Measurements from ENCODE around the gene SLIT2.

The SLIT2 gene

GRCh38 chr4:20254511-20255250 is 3.0 kb downstream of the SLIT2 start:
- H3K36me3 Mint-ChIP-seq (ENCODE audit: low read depth) = no peaks in the 10 kb centered on the region
- no peak overlapping the region for H3K4me3 Mint-ChIP-seq
- no peak overlapping the region for H3K27ac Mint-ChIP-seq
- DNase-seq = no peak
- no peaks in the 10 kb centered on the region for H3K9me3 Mint-ChIP-seq
- H3K4me1 Mint-ChIP-seq (ENCODE audit: low read depth) = peaks cover 9% of the 10 kb centered on the region
- peaks cover 55% of the 10 kb centered on the region for H3K27me3 Mint-ChIP-seq

GRCh38 chr4:20255251-20255586 is 3.5 kb downstream of the SLIT2 start:
- DNase-seq = no peak
- peaks cover 54% of the 10 kb centered on the region for H3K27me3 Mint-ChIP-seq
- no peak overlapping the region for H3K27ac Mint-ChIP-seq
- H3K4me1 Mint-ChIP-seq (ENCODE audit: low read depth) = peaks cover 9% of the 10 kb centered on the region
- H3K36me3 Mint-ChIP-seq (ENCODE audit: low read depth) = no peaks in the 10 kb centered on the region
- no peak overlapping the region for H3K4me3 Mint-ChIP-seq
- H3K9me3 Mint-ChIP-seq = no peaks in the 10 kb centered on the region

DNA sequence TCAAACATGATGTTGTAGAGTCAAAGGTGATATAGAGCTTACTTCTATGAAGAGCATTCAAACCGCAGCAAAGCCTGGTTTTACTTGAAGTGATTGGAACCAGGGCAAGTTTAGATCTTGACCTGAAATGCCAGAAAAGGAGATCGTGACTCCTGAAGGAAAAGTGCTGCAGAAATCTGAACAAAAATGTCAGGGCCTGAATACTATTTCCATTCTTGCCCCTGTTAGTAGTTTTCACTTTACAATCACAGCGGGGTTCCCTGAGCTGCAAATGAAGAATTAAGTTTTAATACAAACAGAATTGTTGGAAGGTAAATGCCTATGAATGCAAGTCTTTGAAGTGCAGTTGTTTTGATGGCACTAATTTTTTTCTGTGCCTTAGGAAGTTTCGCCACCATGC is 4.1 kb downstream of the SLIT2 start:
- peaks cover 48% of the 10 kb centered on the region for H3K27me3 Mint-ChIP-seq
- no peak overlapping the region for H3K4me3 Mint-ChIP-seq
- DNase-seq = no peak
- peaks cover 9% of the 10 kb centered on the region for H3K4me1 Mint-ChIP-seq (ENCODE audit: low read depth)
- no peaks in the 10 kb centered on the region for H3K36me3 Mint-ChIP-seq (ENCODE audit: low read depth)
- no peaks in the 10 kb centered on the region for H3K9me3 Mint-ChIP-seq
- H3K27ac Mint-ChIP-seq = no peak overlapping the region

- Mint-ChIP-seq H3K4me1 (ENCODE audit: low read depth) (peaks cover 7% of the 10 kb centered on the region), H3K27me3 (peaks cover 42% of the 10 kb centered on the region), H3K27ac (no peak overlapping the region), H3K4me3 (no peak overlapping the region), H3K9me3 (no peaks in the 10 kb centered on the region), H3K36me3 (ENCODE audit: low read depth) (no peaks in the 10 kb centered on the region)
- no peak for DNase-seq
These were observed 4.7 kb downstream of the SLIT2 start for GRCh38 chr4:20256381-20256881.

DNA sequence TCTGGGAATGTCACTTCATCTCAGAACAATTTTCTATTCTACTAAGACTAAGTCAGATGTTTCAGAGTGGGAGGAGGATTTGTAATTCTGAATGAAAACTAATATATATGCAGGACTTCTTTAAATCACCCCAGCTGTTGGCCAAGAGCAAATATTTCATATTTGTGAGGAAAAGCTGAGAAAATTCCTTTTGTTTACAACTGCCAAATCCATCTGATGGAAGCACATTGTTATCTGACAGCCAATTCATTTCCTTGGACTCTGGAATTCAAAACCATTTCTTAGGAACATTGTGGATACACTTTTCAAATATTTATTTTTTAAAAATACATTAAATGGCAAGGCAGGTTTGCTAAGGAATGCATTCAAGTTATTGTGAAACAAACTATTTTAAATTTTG is 8.0 kb downstream of the SLIT2 start:
- no peaks in the 10 kb centered on the region for H3K9me3 Mint-ChIP-seq
- H3K36me3 Mint-ChIP-seq (ENCODE audit: low read depth) = no peaks in the 10 kb centered on the region
- no peak for DNase-seq
- peaks cover 16% of the 10 kb centered on the region for H3K27me3 Mint-ChIP-seq
- H3K27ac Mint-ChIP-seq = no peak overlapping the region
- H3K4me1 Mint-ChIP-seq (ENCODE audit: low read depth) = no peaks in the 10 kb centered on the region
- no peak overlapping the region for H3K4me3 Mint-ChIP-seq

- Mint-ChIP-seq H3K4me1 (ENCODE audit: low read depth) (no peaks in the 10 kb centered on the region), H3K9me3 (no peaks in the 10 kb centered on the region), H3K27ac (no peak overlapping the region)
These were observed 9.1 kb downstream of the SLIT2 start for GRCh38 chr4:20260821-20261220.

DNA sequence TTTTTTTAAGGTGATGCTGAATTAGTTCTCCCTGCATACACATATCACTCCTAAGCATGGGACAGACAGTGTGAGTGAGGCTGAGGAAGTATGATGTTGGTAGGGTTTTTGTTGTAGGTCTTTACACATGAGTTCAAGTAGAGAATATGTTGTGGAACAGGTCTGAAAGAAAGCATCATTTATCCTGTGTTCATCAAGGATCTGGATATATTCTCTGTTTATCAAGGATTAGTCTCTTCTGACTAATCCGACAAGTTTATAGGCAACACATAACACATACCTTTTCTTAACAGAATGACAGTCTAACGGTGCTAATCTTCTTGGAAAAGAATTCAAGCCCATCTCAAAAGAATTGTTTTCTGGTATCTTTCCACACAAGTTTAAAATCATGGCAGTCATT is 10.5 kb downstream of the SLIT2 start:
- no peak for DNase-seq
- Mint-ChIP-seq H3K9me3 (no peaks in the 10 kb centered on the region), H3K4me3 (no peak overlapping the region), H3K36me3 (ENCODE audit: low read depth) (no peaks in the 10 kb centered on the region), H3K27ac (no peak overlapping the region), H3K27me3 (no peaks in the 10 kb centered on the region), H3K4me1 (ENCODE audit: low read depth) (no peaks in the 10 kb centered on the region)

More at GRCh38 chr4:20260821-20261220, 9.1 kb downstream of the SLIT2 start:
- Mint-ChIP-seq H3K36me3 (ENCODE audit: low read depth) (no peaks in the 10 kb centered on the region), H3K4me3 (no peak overlapping the region), H3K27me3 (peaks cover 5% of the 10 kb centered on the region)
- no peak for DNase-seq

GRCh38 chr4:20264688-20265087 is 13.0 kb downstream of the SLIT2 start:
- Mint-ChIP-seq H3K27me3 (no peaks in the 10 kb centered on the region), H3K27ac (no peak overlapping the region)
- no peak for DNase-seq

GRCh38 chr4:20265726-20266125 is 14.0 kb downstream of the SLIT2 start:
- no peak overlapping the region for H3K4me3 Mint-ChIP-seq
- no peaks in the 10 kb centered on the region for H3K9me3 Mint-ChIP-seq
- H3K4me1 Mint-ChIP-seq (ENCODE audit: low read depth) = no peaks in the 10 kb centered on the region
- no peak overlapping the region for H3K27ac Mint-ChIP-seq
- no peak for DNase-seq
- H3K27me3 Mint-ChIP-seq = no peaks in the 10 kb centered on the region
- H3K36me3 Mint-ChIP-seq (ENCODE audit: low read depth) = no peaks in the 10 kb centered on the region

More at GRCh38 chr4:20264688-20265087, 13.0 kb downstream of the SLIT2 start:
- H3K4me1 Mint-ChIP-seq (ENCODE audit: low read depth) = no peaks in the 10 kb centered on the region
- no peak overlapping the region for H3K4me3 Mint-ChIP-seq
- no peaks in the 10 kb centered on the region for H3K9me3 Mint-ChIP-seq
- no peaks in the 10 kb centered on the region for H3K36me3 Mint-ChIP-seq (ENCODE audit: low read depth)

- Mint-ChIP-seq H3K4me3 (no peak overlapping the region), H3K4me1 (ENCODE audit: low read depth) (no peaks in the 10 kb centered on the region), H3K27ac (no peak overlapping the region), H3K27me3 (no peaks in the 10 kb centered on the region), H3K36me3 (ENCODE audit: low read depth) (no peaks in the 10 kb centered on the region), H3K9me3 (no peaks in the 10 kb centered on the region)
- no peak for DNase-seq
These were observed 14.7 kb downstream of the SLIT2 start for GRCh38 chr4:20266215-20267082.

DNA sequence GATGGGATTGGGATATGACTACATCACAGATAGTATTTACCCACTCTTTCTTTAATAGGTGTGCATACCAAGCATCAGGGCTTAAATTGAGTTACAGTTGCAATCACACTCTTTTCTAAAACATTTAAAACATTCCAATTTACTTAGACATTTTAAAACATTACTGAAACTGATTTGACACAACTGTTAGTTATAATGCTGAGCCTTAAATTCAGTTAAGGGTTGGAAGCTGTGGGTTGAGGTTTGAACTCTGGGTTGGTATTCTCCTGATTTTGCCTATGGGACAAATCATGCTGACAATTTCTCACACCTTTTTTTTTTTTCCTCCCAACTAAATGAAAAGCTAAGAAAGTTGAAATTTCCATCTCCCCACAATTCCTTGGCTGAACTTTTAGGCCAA is 16.3 kb downstream of the SLIT2 start:
- Mint-ChIP-seq H3K4me1 (ENCODE audit: low read depth) (no peaks in the 10 kb centered on the region), H3K9me3 (no peaks in the 10 kb centered on the region), H3K4me3 (no peak overlapping the region), H3K36me3 (ENCODE audit: low read depth) (no peaks in the 10 kb centered on the region), H3K27me3 (no peaks in the 10 kb centered on the region), H3K27ac (no peak overlapping the region)
- DNase-seq = no peak

DNA sequence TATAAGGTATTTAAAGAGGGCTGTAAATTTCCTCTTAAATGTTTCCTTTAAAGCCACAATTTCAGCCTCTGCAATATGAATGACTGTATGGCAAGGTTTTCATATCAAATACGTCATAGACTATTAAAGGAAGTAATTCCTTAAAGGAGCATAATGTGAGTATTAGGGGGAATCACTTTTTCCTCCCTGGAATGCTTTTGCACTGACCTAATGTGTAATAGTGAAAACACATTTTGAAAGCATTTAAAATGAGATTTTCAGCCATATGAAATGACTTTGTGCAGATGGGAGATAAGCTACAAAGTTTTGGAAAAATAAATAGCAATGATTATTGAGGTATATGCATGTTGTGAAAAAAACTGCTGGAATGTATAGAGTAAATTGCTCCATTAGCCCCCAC is 17.6 kb downstream of the SLIT2 start:
- no peaks in the 10 kb centered on the region for H3K27me3 Mint-ChIP-seq
- H3K4me3 Mint-ChIP-seq = no peak overlapping the region
- no peaks in the 10 kb centered on the region for H3K36me3 Mint-ChIP-seq (ENCODE audit: low read depth)
- H3K27ac Mint-ChIP-seq = no peak overlapping the region
- no peaks in the 10 kb centered on the region for H3K4me1 Mint-ChIP-seq (ENCODE audit: low read depth)
- no peaks in the 10 kb centered on the region for H3K9me3 Mint-ChIP-seq
- no peak for DNase-seq

DNA sequence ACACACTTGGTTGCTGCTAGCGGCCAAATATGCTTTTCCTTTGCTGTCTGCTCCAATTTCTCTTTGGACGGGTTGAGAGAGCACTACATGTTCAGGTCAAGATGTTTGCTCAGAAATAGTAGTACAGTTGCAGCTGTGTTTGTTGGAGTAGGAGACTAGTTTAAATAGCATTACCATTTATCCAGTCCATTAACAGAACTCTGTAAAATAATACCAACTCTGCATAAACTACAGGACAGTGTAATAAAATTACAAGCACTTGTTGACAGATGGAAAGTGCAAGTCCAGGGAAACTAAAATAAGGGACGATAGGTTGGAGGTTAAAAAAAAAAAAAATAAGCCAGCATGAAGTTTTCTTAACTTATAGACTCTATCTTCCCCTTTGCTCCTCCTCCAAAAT is 20.2 kb downstream of the SLIT2 start:
- no peaks in the 10 kb centered on the region for H3K4me1 Mint-ChIP-seq (ENCODE audit: low read depth)
- no peak overlapping the region for H3K4me3 Mint-ChIP-seq
- DNase-seq = no peak
- H3K36me3 Mint-ChIP-seq (ENCODE audit: low read depth) = no peaks in the 10 kb centered on the region
- H3K9me3 Mint-ChIP-seq = no peaks in the 10 kb centered on the region
- no peaks in the 10 kb centered on the region for H3K27me3 Mint-ChIP-seq
- no peak overlapping the region for H3K27ac Mint-ChIP-seq

GRCh38 chr4:20272411-20272872 is 20.7 kb downstream of the SLIT2 start:
- Mint-ChIP-seq H3K4me1 (ENCODE audit: low read depth) (no peaks in the 10 kb centered on the region), H3K9me3 (no peaks in the 10 kb centered on the region), H3K4me3 (no peak overlapping the region), H3K27ac (no peak overlapping the region), H3K36me3 (ENCODE audit: low read depth) (no peaks in the 10 kb centered on the region), H3K27me3 (no peaks in the 10 kb centered on the region)
- no peak for DNase-seq

GRCh38 chr4:20273793-20274192 is 22.1 kb downstream of the SLIT2 start:
- peaks cover 2% of the 10 kb centered on the region for H3K9me3 Mint-ChIP-seq
- DNase-seq = no peak
- H3K4me3 Mint-ChIP-seq = no peak overlapping the region

More at GRCh38 chr4:20273793-20274192, 22.1 kb downstream of the SLIT2 start:
- H3K27ac Mint-ChIP-seq = no peak overlapping the region
- no peaks in the 10 kb centered on the region for H3K36me3 Mint-ChIP-seq (ENCODE audit: low read depth)
- no peaks in the 10 kb centered on the region for H3K4me1 Mint-ChIP-seq (ENCODE audit: low read depth)
- H3K27me3 Mint-ChIP-seq = no peaks in the 10 kb centered on the region
